Measurements from ENCODE around the gene SCMH1. TPM values are rescaled to one million over a fixed set of nuclear protein-coding genes. Genes with fewer than 3 reads are reported as not detected.
A peak's percentile ranks its signal among the peaks of the same experiment; 100 is the strongest.

The SCMH1 gene
- total and polyA plus RNA-seq, 2 of the 4 experiments (the other 2 are of a cell fraction), result 9.0 to 19.4 TPM

DNA sequence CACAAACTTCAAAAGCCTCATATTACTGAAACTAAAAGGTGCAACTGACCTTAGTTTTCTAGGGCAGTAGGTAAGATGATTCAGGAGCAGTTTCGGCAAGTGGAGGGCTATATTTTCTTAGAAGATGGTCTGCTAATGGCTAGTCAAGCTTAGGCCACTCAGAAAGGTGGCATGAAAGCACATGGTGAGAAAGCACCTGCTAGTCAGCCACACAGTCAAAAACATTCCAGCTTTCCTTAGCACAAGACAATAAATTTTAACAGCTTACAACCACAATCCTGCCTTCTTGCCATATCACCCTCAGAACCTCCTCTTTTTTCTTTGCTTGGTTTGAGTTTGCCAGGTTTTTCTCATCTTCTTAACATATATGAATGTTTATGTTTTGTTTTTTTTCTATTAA is 139.5 kb downstream of the SCMH1 start:
- H2BK5ac ChIP-seq (ENCODE audit: low read depth, low read length, poor library complexity, severe bottlenecking), result no peak overlapping the region
- DNase-seq, result no peak
- no peak overlapping the region for H4K91ac ChIP-seq (ENCODE audit: insufficient read depth, low read depth, low read length)
- no peaks in the 10 kb centered on the region; a peak in 1 of 4 replicates for H3K79me1 ChIP-seq (ENCODE audit: low read depth in 1 of 2, low read length in 2 of 2)
- no CpG with 5 or more reads among the region's 1 CpG for WGBS, 2 experiments (ENCODE audit: extremely low coverage in 2 of 2, insufficient read length in 1 of 2)
- no peak for ATAC-seq (ENCODE audit: low read depth)
- no TSS peak for BruUV-seq (replicated peaks)
- H2AK5ac ChIP-seq (ENCODE audit: low read depth, low read length), result no peak overlapping the region
- peaks cover 3% of the 10 kb centered on the region for H3K9me1 ChIP-seq (ENCODE audit: insufficient read depth, low read length)
- no peaks in the 10 kb centered on the region for H3K9me3 ChIP-seq (ENCODE audit: control insufficient read depth, insufficient read depth, low read length)
- peak overlapping the region; percentile 7; the same call in 1 of the 2 replicates for H3K4ac ChIP-seq (ENCODE audit: low read depth, low read length)
- H3K4me3 ChIP-seq (ENCODE audit: insufficient read depth, low read depth, low read length), result no peak overlapping the region
- H4K8ac ChIP-seq (ENCODE audit: low read depth in 2 of 2, low read length in 2 of 2), result no peak overlapping the region
- no peak overlapping the region for H3K4me2 ChIP-seq (ENCODE audit: low read depth, low read length)
- H2AFZ ChIP-seq (replicated peaks; ENCODE audit: low read length, poor library complexity), result no peak overlapping the region
- H3K23ac ChIP-seq (ENCODE audit: low read depth, low read length), result no peak overlapping the region
- H2BK120ac ChIP-seq (ENCODE audit: low read depth, low read length), result no peak overlapping the region
- peaks cover 5% of the 10 kb centered on the region for H3K4me1 ChIP-seq (ENCODE audit: control insufficient read depth, insufficient read depth, low read length)
- no peak overlapping the region for H3K9ac ChIP-seq (ENCODE audit: low read depth, low read length)
- intact Hi-C loops (cut with micrococcal nuclease), result loop anchor here (5.0 kb wide), 1 partner anchor 140 kb away; the partner anchor contains the start of gene SCMH1
- no peak overlapping the region for H4K5ac ChIP-seq (ENCODE audit: low read depth, low read length)
- POLR2A ChIA-PET (ENCODE audit: unreplicated experiment), result no interaction called here
- CTCF ChIA-PET, result interaction anchor here (0.6 to 2.0 kb wide), 3 partner anchors 13 to 21 kb away, joined by 3 to 10 read pairs (median 3); no protein-coding TSS in a partner anchor
- H3K27me3 ChIP-seq (ENCODE audit: control insufficient read depth, insufficient read depth, low read length), result no peaks in the 10 kb centered on the region
- in situ Hi-C loops (cut with MboI; ENCODE audit: low sequenced_read_pairs), result no loop called here
- H3K36me3 ChIP-seq (ENCODE audit: control insufficient read depth, insufficient read depth, low read length), result no peaks in the 10 kb centered on the region
- H3K18ac ChIP-seq (ENCODE audit: low read depth, low read length), result no peak overlapping the region
- no peaks in the 10 kb centered on the region; the same call in 1 of the 2 replicates for H4K20me1 ChIP-seq (ENCODE audit: insufficient read depth, low read length)
- no peak overlapping the region for H3K56ac ChIP-seq (ENCODE audit: extremely low read depth, insufficient read depth, low read length)
- H3K27ac ChIP-seq (ENCODE audit: insufficient read depth, low read length), result no peak overlapping the region
- TF ChIP-seq SMC3 (IDR thresholded peaks at IDR 0.05; ENCODE audit: low read depth, low read length), result no peak
- TF ChIP-seq, protein P1, sequence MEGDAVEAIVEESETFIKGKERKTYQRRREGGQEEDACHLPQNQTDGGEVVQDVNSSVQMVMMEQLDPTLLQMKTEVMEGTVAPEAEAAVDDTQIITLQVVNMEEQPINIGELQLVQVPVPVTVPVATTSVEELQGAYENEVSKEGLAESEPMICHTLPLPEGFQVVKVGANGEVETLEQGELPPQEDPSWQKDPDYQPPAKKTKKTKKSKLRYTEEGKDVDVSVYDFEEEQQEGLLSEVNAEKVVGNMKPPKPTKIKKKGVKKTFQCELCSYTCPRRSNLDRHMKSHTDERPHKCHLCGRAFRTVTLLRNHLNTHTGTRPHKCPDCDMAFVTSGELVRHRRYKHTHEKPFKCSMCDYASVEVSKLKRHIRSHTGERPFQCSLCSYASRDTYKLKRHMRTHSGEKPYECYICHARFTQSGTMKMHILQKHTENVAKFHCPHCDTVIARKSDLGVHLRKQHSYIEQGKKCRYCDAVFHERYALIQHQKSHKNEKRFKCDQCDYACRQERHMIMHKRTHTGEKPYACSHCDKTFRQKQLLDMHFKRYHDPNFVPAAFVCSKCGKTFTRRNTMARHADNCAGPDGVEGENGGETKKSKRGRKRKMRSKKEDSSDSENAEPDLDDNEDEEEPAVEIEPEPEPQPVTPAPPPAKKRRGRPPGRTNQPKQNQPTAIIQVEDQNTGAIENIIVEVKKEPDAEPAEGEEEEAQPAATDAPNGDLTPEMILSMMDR (conservative IDR thresholded peaks at IDR 0.05; ENCODE audit: low read depth, low read length), result no peak
- TF ChIP-seq, protein P2, sequence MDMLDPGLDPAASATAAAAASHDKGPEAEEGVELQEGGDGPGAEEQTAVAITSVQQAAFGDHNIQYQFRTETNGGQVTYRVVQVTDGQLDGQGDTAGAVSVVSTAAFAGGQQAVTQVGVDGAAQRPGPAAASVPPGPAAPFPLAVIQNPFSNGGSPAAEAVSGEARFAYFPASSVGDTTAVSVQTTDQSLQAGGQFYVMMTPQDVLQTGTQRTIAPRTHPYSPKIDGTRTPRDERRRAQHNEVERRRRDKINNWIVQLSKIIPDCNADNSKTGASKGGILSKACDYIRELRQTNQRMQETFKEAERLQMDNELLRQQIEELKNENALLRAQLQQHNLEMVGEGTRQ (IDR thresholded peaks at IDR 0.05; ENCODE audit: low read depth, low read length), result no peak
- TF ChIP-seq, protein P3, sequence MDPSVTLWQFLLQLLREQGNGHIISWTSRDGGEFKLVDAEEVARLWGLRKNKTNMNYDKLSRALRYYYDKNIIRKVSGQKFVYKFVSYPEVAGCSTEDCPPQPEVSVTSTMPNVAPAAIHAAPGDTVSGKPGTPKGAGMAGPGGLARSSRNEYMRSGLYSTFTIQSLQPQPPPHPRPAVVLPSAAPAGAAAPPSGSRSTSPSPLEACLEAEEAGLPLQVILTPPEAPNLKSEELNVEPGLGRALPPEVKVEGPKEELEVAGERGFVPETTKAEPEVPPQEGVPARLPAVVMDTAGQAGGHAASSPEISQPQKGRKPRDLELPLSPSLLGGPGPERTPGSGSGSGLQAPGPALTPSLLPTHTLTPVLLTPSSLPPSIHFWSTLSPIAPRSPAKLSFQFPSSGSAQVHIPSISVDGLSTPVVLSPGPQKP (IDR thresholded peaks at IDR 0.05; ENCODE audit: borderline replicate concordance, low read depth, low read length), result no peak
- TF ChIP-seq RCOR1 (IDR thresholded peaks at IDR 0.05; ENCODE audit: insufficient replicate concordance, low read length), result no peak
- no peak for TF ChIP-seq MAZ (IDR thresholded peaks at IDR 0.05; ENCODE audit: borderline replicate concordance, low read depth, low read length)
- TF ChIP-seq MXI1 (IDR thresholded peaks at IDR 0.05; ENCODE audit: borderline replicate concordance, low read depth, low read length), result no peak
- TF ChIP-seq CEBPB (IDR thresholded peaks at IDR 0.05; ENCODE audit: low read depth, low read length), result no peak
- no peak for TF ChIP-seq NFE2L2 (IDR thresholded peaks at IDR 0.05; ENCODE audit: low read depth, low read length)
- no peak for TF ChIP-seq BHLHE40 (IDR thresholded peaks at IDR 0.05; ENCODE audit: low read depth, low read length)
- TF ChIP-seq RFX5 (IDR thresholded peaks at IDR 0.05; ENCODE audit: low read depth, low read length), result no peak
- TF ChIP-seq CHD1 (IDR thresholded peaks at IDR 0.05; ENCODE audit: low read depth, low read length), result no peak
- TF ChIP-seq MAFK (IDR thresholded peaks at IDR 0.05; ENCODE audit: low read depth, low read length), result no peak
- no peak for TF ChIP-seq FOS (IDR thresholded peaks at IDR 0.05; ENCODE audit: low read depth, low read length)
- TF ChIP-seq POLR2A (IDR thresholded peaks at IDR 0.05; ENCODE audit: low read depth, low read length), result no peak
- no peak for TF ChIP-seq RAD21 (IDR thresholded peaks at IDR 0.05; ENCODE audit: low read length)
- H2BK20ac ChIP-seq (ENCODE audit: low read depth, low read length), result peak overlapping the region; percentile 4; the same call in 1 of the 2 replicates
- dilution Hi-C loops (cut with HindIII; ENCODE audit: low sequenced_read_pairs, unreplicated experiment), result no loop called here
- no peak overlapping the region for H2BK15ac ChIP-seq (ENCODE audit: low read depth, low read length)
- no peak overlapping the region for H3K14ac ChIP-seq (replicated peaks; ENCODE audit: low read depth, low read length)
- H2AK9ac ChIP-seq (replicated peaks; ENCODE audit: low read depth, low read length, poor library complexity), result no peak overlapping the region

Measured in IMR-90 (cell line).